H54 (cell line): ENCODE data around the gene C10orf143.

Source experiments
- DNase-seq: peaks from one replicate; pipeline ENCODE4 v3.0.0; 2011; ENCODE audit warnings: low spot score, mixed read lengths; ENCODE audit not compliant: insufficient read length
- FAIRE-seq: peaks from 3 replicates; lab custom pipeline; 2011; peaks lifted over from hg19 to GRCh38; lab: Jason Lieb, UNC
- POLR2A ChIP-seq: IDR thresholded peaks from 2 replicates; pipeline ENCODE4 v1.6.1; 2011; ENCODE audit warnings: low read depth, mild to moderate bottlenecking, low read length

The C10orf143 gene

DNA sequence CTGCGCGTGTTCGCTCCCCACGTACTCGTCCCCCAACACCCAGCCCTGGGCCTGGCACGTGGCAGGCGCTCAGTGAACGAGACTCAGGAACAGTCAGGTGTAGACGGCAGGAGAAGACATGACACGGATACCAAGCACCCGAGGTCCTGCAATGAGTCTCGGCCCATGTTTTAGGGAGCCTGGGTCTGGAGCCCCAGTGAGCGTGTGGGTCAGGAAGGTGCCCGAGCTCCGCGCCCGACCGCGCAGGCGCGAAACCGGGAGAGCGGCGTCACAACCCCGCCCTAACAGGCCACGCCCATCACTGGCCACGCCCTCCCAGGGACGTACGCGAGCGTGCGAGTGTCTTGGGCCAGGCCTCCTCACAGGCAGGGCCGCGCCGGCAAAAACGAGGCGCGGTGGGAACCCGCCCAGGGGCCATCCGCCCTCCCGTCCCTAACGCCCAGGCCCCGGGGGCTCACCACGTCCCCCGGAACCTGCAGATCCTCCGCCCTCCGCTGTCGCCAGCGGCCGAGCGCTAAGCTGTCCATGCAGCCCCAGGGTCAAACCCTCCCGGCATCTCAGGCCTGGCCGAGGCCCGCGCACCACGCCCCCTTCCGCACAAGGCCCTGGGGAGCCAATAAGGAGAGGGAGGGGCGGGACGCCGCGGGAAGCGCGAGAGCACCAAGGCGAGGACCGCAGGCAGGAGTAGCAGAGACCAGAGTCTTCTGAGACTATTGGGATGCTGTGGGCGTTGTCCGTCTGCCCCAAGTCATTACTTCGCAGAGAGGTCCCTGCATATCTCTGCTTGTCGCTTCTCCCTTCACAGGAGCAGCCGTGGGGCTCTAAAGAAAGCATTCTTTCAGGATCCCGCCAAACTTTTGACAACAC, at the start of gene C10orf143:
C10orf143 (minus strand) TSS at position 585 of the 867 bp plus-strand sequence; CDS start at position 527, 58 bp downstream.
- DNase-seq (peak; percentile 71), FAIRE-seq (peak; percentile 50)
- no peak; the same call in 1 of the 2 replicates for TF ChIP-seq POLR2A

DNA sequence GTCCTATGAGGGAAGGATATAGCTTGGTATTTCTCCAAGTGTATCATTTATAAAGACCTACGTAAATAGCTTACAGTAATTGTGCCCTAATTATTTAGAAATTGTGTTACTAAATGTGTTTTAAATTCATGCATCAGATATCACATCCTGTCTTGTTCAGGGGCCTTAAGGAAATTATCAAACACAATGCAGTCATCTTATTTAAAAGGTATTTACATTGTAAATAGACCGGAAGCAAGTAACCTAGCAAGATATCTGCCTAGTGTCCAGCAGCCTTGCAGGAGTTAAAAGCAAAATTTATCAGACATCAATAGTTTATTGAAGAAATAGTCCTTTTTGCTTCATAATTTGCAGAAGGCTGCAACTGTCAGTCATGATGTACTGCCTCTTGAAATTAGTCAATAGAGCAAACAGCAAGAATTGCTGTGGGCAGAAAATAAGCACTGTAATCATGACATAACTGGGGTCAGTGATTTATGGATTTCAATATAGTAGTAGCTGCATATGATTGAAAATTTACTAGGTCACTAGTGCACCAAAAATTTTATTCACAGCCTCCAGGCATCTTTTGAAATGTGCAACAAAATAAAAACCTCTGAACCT, 48.7 kb upstream of the C10orf143 start:
- no peak for TF ChIP-seq POLR2A
- no peak for DNase-seq
- no peak for FAIRE-seq

DNA sequence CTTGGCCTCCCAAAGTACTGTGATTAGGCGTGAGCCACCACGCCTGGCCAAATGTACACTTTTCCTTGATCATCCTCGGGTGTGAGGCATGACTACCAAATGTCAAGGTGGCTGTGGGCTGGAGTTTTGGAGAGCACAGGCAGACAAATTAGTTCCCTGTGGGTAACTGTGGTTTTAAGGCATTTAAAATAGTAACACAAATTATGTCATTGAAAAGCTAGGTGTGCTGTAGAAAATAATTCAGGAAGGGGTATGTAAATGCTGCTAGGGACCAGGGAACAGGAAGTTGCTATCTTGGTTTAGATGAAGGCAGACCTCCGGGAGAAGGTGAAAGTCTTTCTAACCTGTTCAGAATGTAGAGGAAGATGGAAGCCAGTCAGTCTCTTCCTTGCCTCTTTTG, 35.4 kb upstream of the C10orf143 start:
- DNase-seq (no peak), FAIRE-seq (no peak)
- TF ChIP-seq POLR2A = no peak

DNA sequence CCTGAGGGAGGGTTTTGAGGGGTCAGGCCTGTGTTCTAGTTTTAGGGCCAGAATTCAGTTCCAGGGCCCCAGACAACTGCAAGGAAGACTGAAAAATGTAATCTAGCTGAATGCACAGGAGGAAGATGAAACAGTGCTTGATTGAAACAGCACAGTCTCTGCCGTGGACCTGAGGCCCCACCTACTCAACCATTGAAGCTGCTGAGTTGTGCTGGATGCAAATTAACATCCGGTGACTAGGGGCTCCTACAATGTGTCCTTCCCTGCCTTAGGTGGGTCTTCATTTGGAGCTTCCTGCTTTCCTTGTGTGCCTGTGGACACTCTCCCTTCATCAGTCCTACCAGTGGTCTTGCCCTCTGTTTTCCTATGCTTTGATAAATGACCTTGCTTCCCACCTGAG, 31.2 kb upstream of the C10orf143 start:
- DNase-seq (no peak), FAIRE-seq (no peak)
- no peak for TF ChIP-seq POLR2A

DNA sequence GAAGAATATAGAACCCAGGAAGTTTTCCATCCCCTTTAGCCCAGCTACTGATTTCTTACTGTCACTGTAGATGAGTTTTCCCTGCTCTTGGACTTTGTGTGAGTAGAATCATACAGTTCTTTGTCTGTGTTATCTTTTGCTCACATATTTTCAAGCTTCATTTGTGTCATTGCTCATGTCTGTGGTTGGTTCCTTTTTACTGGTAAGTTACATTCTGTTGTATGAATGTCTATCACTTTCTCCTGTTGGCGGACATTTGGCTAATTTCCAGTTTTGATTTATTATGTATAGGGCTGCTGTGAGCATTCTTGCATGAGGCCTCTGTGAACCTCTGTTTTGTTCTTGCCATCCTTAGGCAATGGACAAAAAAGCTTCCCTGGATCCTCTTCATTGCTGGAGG, 30.8 kb upstream of the C10orf143 start:
- FAIRE-seq (no peak), DNase-seq (no peak)
- no peak for TF ChIP-seq POLR2A

DNA sequence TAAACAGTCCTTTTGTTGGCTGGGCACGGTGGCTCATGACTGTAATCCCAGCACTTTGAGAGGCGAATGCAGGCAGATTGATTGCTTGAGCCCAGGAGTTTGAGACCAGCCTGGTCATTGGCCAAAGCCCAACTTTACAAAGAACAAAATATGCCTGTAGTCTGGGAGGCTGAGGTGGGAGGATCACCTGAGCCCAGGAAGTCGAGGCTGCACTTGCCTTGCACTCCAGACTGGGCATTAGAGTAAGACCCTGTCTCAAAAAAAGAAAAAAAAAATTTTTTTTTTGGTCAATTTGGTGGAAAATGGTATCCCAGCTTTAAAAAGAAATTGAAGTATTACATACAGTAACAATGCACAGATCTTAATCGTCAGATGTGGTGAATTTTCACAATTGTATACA, 30.4 kb upstream of the C10orf143 start:
- TF ChIP-seq POLR2A = no peak
- no peak for DNase-seq
- FAIRE-seq = no peak

DNA sequence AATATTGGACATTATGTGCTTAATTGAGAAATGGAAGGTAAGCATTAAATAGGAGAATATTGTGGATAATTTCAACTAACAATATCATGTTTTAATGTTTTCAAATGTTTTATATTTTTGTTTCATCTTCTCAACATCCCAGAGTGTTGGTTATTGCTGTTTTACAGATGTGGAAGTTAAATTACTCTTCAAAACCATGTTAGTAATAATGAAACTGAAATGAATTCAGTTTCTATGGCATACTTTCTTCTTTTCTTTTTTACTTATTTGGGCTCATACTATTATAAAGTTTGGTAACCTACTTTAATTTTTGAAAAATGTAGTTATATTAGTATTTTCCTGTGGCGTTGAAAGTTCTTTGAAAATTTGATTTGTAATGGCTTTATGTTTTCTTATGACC, 29.8 kb upstream of the C10orf143 start:
- no peak for TF ChIP-seq POLR2A
- FAIRE-seq (no peak), DNase-seq (no peak)

DNA sequence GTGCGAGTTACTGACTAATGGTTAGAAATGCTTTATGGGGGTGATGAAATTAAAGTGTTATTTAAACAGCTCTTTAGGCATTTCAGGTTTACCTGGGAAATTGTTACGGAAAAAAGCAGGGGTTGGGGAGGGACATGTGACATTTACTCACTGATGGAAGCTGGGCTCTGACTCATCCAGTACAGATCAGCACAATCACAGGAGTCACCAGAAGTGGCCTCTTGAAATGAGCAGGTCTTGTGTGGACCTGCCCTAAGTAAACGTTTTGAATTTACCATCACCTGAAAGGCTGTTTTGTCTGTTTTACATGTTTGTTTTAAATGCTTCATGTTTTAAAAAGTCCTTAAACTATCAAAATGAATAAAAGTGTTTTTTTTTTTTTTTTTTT, 27.8 kb upstream of the C10orf143 start:
- FAIRE-seq = peak; percentile 70
- DNase-seq = peak; percentile 41
- no peak for TF ChIP-seq POLR2A

DNA sequence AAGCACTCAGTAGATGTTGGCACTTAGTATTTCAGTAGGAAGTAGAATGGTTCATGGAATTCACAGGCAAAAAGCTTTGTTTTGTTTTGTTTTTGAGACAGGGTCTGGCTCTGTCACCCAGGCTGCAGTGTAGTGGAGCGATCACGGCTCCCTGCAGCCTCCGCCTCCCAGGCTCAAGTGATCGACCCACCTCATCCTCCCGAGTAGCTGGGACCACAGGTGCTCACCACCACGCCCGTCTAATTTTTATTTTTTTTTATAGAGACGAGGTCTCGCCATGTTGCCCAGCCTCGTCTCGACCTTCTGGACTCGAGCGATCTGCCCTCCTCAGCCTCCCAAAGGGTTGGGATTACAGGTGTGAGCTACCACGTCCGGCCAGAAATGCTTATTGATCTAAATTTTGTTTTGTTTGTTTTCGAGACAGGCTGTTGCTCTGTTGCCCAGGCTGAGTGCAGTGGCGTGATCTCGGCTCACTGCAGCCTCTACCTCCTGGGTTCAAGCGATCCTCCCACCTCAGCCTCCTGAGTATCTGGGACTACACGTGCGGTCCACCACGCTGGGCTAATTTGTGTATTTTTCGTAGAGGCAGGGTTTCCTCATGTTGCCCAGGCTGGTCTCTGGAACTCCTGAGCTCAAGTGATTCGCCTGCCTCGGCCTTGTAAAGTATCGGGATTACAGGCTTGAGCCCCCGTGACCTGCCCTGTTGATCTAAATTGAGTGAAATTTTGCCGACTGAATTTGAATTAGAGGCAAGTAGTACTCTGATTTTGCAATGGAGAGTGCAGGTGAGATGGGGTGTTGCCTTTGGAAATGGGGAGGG, 27.2 kb upstream of the C10orf143 start:
- no peak for TF ChIP-seq POLR2A

DNA sequence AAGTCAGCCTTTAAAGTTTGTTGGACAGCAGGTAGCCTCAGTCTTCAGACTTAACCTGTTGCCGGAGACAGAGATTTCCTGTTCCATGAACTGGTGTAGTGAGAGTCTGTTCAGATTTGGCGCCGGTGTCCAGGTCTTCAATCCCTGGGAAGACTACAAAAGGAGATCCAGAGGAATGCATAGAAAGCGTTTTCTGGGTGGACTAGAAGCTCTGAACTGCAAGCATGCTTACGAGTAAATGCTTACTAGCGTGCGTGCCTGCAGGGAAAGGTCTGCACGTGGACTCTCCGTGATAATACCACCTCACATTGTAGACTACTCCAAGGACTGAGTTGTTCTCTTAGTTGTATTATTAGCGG, 26.4 kb upstream of the C10orf143 start:
- DNase-seq = peak; percentile 26
- no peak for TF ChIP-seq POLR2A
- no peak for FAIRE-seq

More for the DNA sequence above, 27.2 kb upstream of the C10orf143 start:
- FAIRE-seq (no peak), DNase-seq (no peak)

DNA sequence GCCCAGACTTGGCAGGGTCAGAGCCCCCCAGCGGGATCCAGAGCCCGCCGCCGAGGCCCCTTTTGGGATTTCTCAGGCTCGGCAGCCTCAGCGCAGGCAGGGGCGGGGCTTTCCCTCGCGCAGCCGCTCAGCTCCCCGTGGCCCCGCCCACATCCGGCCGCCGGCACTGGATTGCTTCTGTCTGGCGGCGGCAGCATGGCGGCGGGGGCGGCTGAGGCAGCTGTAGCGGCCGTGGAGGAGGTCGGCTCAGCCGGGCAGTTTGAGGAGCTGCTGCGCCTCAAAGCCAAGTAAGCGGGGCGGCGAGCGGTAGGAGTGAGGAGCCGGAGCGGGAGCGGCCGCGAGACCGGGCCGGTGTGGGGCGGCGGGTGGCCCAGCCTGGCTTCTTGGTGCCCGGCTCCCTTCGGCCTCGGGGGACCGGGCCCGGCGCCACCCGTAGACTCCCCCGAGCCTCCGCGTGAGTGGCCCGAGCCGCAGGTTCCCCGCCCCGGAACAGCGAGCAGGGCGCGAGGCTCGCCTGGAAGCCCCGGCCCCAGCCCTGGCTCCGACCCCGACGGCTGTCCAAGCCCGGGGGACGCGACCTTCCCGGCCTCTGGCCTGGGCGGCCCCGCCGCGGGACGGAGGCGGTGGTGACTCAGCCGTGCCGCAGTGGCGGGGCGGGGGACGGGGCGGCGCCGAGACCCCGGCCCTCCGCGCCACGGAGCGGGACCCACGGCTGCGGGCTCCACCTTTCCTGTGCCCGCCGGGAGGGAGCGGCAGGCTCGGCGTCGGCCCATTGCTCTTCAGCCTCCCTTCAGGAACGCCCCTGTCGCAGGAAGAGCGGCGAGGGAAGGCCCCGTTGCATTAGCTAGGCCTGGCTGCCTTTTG, 25.8 kb upstream of the C10orf143 start, which contains the start of gene GLRX3:
GLRX3 (plus strand) TSS at position 166 of the 864 bp plus-strand sequence; CDS start at position 196, 30 bp downstream.
- DNase-seq (peak; percentile 64), FAIRE-seq (no peak)
- TF ChIP-seq POLR2A = peak; percentile 58

DNA sequence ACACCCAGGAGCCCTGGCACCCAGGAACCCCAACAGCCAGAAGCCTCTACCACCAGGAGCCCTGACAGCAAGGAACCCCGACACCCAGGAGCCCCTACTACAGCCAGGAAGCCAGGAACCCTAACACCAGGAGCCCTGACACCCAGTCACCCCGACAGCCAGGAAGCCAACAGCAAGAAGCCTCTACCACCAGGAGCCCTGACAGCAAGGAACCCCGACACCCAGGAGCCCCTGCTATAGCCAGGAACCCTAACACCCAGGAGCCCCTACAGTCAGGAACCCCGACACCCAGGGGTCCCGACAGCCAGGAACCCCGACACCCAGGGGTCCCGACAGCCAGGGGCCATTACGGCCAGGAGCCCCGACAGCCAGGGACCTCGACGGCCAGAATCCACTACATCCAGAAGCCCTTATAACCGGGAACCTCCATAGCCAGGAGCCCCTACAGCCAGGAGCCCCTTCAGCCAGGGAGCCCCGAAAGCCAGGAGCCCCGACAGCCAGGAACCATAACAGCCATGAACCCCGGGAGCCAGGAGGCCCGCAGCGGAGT, 25.1 kb upstream of the C10orf143 start:
- FAIRE-seq = no peak
- TF ChIP-seq POLR2A = no peak

DNA sequence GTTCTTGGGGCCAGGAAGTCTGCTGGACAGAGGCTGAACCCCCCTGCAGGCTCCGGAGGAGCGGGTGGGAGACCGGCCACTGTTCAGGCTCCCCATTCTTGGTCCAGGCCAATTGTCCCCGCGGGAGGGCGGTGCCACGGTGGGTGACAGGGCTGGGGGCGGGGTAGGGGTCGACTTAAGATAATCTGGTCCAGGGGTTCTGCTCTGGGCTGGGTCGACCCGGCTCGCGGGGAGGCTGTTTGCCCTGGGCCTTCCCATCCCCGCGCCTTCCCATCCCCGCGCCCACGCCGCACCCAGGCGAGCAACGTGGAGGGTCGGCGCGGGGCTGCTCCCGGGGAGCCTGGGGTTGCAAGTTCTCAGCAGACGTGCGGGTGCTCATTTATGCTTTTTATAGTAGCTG, 18.3 kb upstream of the C10orf143 start:
- TF ChIP-seq POLR2A = no peak
- no peak for DNase-seq
- no peak for FAIRE-seq

More for the DNA sequence above, 25.1 kb upstream of the C10orf143 start:
- DNase-seq = no peak
